Upper lobe of left lung (tissue), 4 donors: ENCODE data around the gene SBSN.

Experiments
- CTCF ChIP-seq, 6 experiments: fragments of 450-650 bp in 4 of 6; fragments of 200-600 bp in 2 of 6; sonication (generic) in 2 of 6; IDR thresholded peaks; one replicate each; pipeline ENCODE4 v1.5.1; 2016 to 2019; ENCODE audit warnings: antibody characterized with exemption in 6 of 6
- POLR2A ChIP-seq, 4 donors: fragments of 450-650 bp; IDR thresholded peaks; one replicate each; pipeline ENCODE4 v1.5.1; 2016 to 2017; ENCODE audit warnings: antibody characterized with exemption in 4 of 4, mild to moderate bottlenecking in 2 of 4
- POLR2AphosphoS5 ChIP-seq, 2 donors: sonication (generic); formaldehyde crosslinking; IDR thresholded peaks; one replicate each; pipeline ENCODE4 v1.5.1; 2017; ENCODE audit warnings: antibody characterized with exemption in 2 of 2

DNA sequence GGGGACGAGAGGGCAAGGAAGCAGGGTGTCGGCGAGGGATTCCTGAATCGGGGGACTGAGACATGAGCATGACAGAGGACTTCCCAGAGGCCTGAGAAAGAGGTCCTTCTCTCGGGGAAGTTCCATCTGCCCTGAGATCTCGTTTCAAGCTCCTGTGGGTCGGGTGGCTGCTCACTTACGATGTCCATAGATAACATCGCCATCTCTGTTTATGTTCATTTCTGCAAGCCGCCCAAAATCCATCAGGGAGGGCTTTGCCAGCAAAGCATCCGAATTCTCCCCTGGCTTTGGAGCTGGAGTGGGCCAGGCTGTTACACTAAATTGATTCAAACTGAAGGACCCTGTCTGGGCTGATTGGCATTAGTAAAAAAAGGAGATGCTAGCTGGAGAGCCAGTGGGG, 20.6 kb downstream of the SBSN start:
- TF ChIP-seq CTCF (IDR thresholded peaks at IDR 0.05) (no peak), POLR2A (IDR thresholded peaks at IDR 0.05) (no peak), POLR2AphosphoS5 (IDR thresholded peaks at IDR 0.05) (no peak)
